Immature natural killer cell (primary cell): Measurements from ENCODE around the gene SREK1IP1. TPM values are rescaled to one million over a fixed set of nuclear protein-coding genes. Genes with fewer than 3 reads are reported as not detected.

Source experiments
- DNase-seq, 3 donors: peaks; one replicate each; pipeline ENCODE4 v3.0.0; 2022; ENCODE audit warnings: mixed read lengths in 1 of 3
- H3K27ac Mint-ChIP-seq, 6 donors: one replicate each; pipeline ENCODE4 v1.8.0; 2020; ENCODE audit warnings: mixed read lengths in 6 of 6, mild to moderate bottlenecking in 5 of 6, inconsistent platforms in 4 of 6, moderate library complexity in 3 of 6
- H3K27me3 Mint-ChIP-seq, 3 donors: one replicate each; pipeline ENCODE4 v1.8.0; 2020 to 2021; ENCODE audit warnings: low read depth in 3 of 3, mild to moderate bottlenecking in 3 of 3, mixed read lengths in 3 of 3, moderate library complexity in 3 of 3, inconsistent platforms in 1 of 3
- H3K36me3 Mint-ChIP-seq, 3 donors: one replicate each; pipeline ENCODE4 v1.8.0; 2020; ENCODE audit warnings: mixed read lengths in 3 of 3, inconsistent platforms in 2 of 3, mild to moderate bottlenecking in 2 of 3
- H3K4me1 Mint-ChIP-seq, 2 donors: one replicate each; pipeline ENCODE4 v1.8.0; 2020; ENCODE audit warnings: inconsistent platforms in 2 of 2, mild to moderate bottlenecking in 2 of 2, mixed read lengths in 2 of 2, moderate library complexity in 1 of 2
- H3K4me3 Mint-ChIP-seq, 5 donors: one replicate each; pipeline ENCODE4 v1.8.0; 2020; ENCODE audit warnings: mild to moderate bottlenecking in 5 of 5, mixed read lengths in 5 of 5, inconsistent platforms in 3 of 5, moderate library complexity in 3 of 5
- H3K9me3 Mint-ChIP-seq, 6 donors: one replicate each; pipeline ENCODE4 v1.8.0; 2020; ENCODE audit warnings: mild to moderate bottlenecking in 6 of 6, mixed read lengths in 6 of 6, inconsistent platforms in 4 of 6, moderate library complexity in 3 of 6
- polyA plus RNA-seq, 3 donors: library from polyadenylated mRNA; unstranded; fragments of 300-500 nt; fragmentation: Illumina TruSeq; gene quantifications; one replicate each; pipeline ENCODE4 v1.2.3, GENCODE V29; 2021

SREK1IP1 gene
- polyA plus RNA-seq, 3 donors from 2014 or later, result 16.6 to 42.4 (median 26.4) TPM

GRCh38 chr5:64786372-64786771, 17.9 kb upstream of the SREK1IP1 start:
- H3K27me3 Mint-ChIP-seq, result no peaks in the 10 kb centered on the region
- no peaks in the 10 kb centered on the region for H3K4me1 Mint-ChIP-seq
- H3K27ac Mint-ChIP-seq, result no peak overlapping the region
- H3K4me3 Mint-ChIP-seq, result no peak overlapping the region
- H3K36me3 Mint-ChIP-seq, result peaks cover 3 to 18% (median 12%) of the 10 kb centered on the region in 3 donors
- H3K9me3 Mint-ChIP-seq, result no peaks in the 10 kb centered on the region
- no peak for DNase-seq

- Mint-ChIP-seq H3K27ac (no peak overlapping the region), H3K4me3 (no peak overlapping the region), H3K9me3 (no peaks in the 10 kb centered on the region), H3K27me3 (no peaks in the 10 kb centered on the region), H3K36me3 (peaks cover 3 to 15% (median 13%) of the 10 kb centered on the region in 3 donors), H3K4me1 (peaks cover 4 to 7% of the 10 kb centered on the region in 2 donors)
- DNase-seq, result peak; percentile 50 to 65 (median 60)
Measured at GRCh38 chr5:64784451-64785025, 16.0 kb upstream of the SREK1IP1 start.

GRCh38 chr5:64775291-64775690, 6.8 kb upstream of the SREK1IP1 start:
- H3K4me3 Mint-ChIP-seq, result no peak overlapping the region
- H3K4me1 Mint-ChIP-seq, result peaks cover 10 to 33% of the 10 kb centered on the region in 2 donors

GRCh38 chr5:64773533-64773932, 5.0 kb upstream of the SREK1IP1 start:
- Mint-ChIP-seq H3K36me3 (peaks cover 0 to 10% (median 10%) of the 10 kb centered on the region in 3 donors), H3K4me1 (peaks cover 24 to 39% of the 10 kb centered on the region in 2 donors), H3K4me3 (no peak overlapping the region), H3K27ac (no peak overlapping the region), H3K9me3 (no peaks in the 10 kb centered on the region), H3K27me3 (peaks cover 0 to 4% (median 1%) of the 10 kb centered on the region in 3 donors)
- no peak for DNase-seq

More at GRCh38 chr5:64775291-64775690, 6.8 kb upstream of the SREK1IP1 start:
- DNase-seq, result no peak
- Mint-ChIP-seq H3K27me3 (no peaks in the 10 kb centered on the region), H3K27ac (no peak overlapping the region), H3K9me3 (no peaks in the 10 kb centered on the region), H3K36me3 (peaks cover 8 to 18% (median 10%) of the 10 kb centered on the region in 3 donors)

GRCh38 chr5:64771736-64772135, 3.2 kb upstream of the SREK1IP1 start:
- Mint-ChIP-seq H3K9me3 (no peaks in the 10 kb centered on the region), H3K27ac (no peak overlapping the region), H3K4me3 (no peak overlapping the region), H3K36me3 (peaks cover 0 to 10% (median 10%) of the 10 kb centered on the region in 3 donors), H3K27me3 (peaks cover 0 to 6% (median 3%) of the 10 kb centered on the region in 3 donors), H3K4me1 (peaks cover 37 to 57% of the 10 kb centered on the region in 2 donors)
- DNase-seq, result no peak

GRCh38 chr5:64769855-64770254, 1.4 kb upstream of the SREK1IP1 start:
- DNase-seq, result no peak
- H3K4me3 Mint-ChIP-seq, result peak overlapping the region; percentile 99 to 100 (median 99)
- H3K9me3 Mint-ChIP-seq, result no peaks in the 10 kb centered on the region
- H3K27me3 Mint-ChIP-seq, result peaks cover 0 to 6% (median 3%) of the 10 kb centered on the region in 3 donors
- H3K4me1 Mint-ChIP-seq, result peaks cover 51 to 75% of the 10 kb centered on the region in 2 donors
- H3K27ac Mint-ChIP-seq, result peak overlapping the region in 3 of 6 donors; percentile 95 to 99 (median 98)
- H3K36me3 Mint-ChIP-seq, result no peaks in the 10 kb centered on the region

- no peaks in the 10 kb centered on the region for H3K9me3 Mint-ChIP-seq
- H3K27me3 Mint-ChIP-seq, result peaks cover 0 to 6% (median 3%) of the 10 kb centered on the region in 3 donors
- H3K36me3 Mint-ChIP-seq, result peaks cover 0 to 3% (median 0%) of the 10 kb centered on the region in 3 donors
- H3K4me3 Mint-ChIP-seq, result peak overlapping the region; percentile 99 to 100 (median 99)
- peaks cover 53 to 74% of the 10 kb centered on the region in 2 donors for H3K4me1 Mint-ChIP-seq
- peak in 1 of 3 donors; percentile 2 for DNase-seq
- peak overlapping the region; percentile 95 to 99 (median 96) for H3K27ac Mint-ChIP-seq
Measured at GRCh38 chr5:64767959-64768357, 533 bp downstream of the SREK1IP1 start.

GRCh38 chr5:64766941-64767340, 1.6 kb downstream of the SREK1IP1 start:
- peaks cover 0 to 3% (median 0%) of the 10 kb centered on the region in 3 donors for H3K36me3 Mint-ChIP-seq
- H3K4me3 Mint-ChIP-seq, result peak overlapping the region; percentile 14 to 100 (median 99)
- no peaks in the 10 kb centered on the region for H3K9me3 Mint-ChIP-seq
- peak overlapping the region in 3 of 6 donors; percentile 14 to 50 (median 25) for H3K27ac Mint-ChIP-seq
- H3K27me3 Mint-ChIP-seq, result peaks cover 0 to 6% (median 3%) of the 10 kb centered on the region in 3 donors
- no peak for DNase-seq
- peaks cover 52 to 73% of the 10 kb centered on the region in 2 donors for H3K4me1 Mint-ChIP-seq

GRCh38 chr5:64765804-64766504, 2.5 kb downstream of the SREK1IP1 start:
- no peak for DNase-seq

GRCh38 chr5:64763948-64764503, 4.5 kb downstream of the SREK1IP1 start:
- H3K27me3 Mint-ChIP-seq, result peaks cover 1 to 6% (median 3%) of the 10 kb centered on the region in 3 donors

More at GRCh38 chr5:64765804-64766504, 2.5 kb downstream of the SREK1IP1 start:
- peaks cover 0 to 3% (median 0%) of the 10 kb centered on the region in 3 donors for H3K36me3 Mint-ChIP-seq
- no peaks in the 10 kb centered on the region for H3K9me3 Mint-ChIP-seq
- H3K27ac Mint-ChIP-seq, result peak overlapping the region in 1 of 6 donors; percentile 28
- H3K4me1 Mint-ChIP-seq, result peaks cover 51 to 67% of the 10 kb centered on the region in 2 donors
- H3K4me3 Mint-ChIP-seq, result peak overlapping the region in 2 of 5 donors; percentile 1
- peaks cover 1 to 6% (median 3%) of the 10 kb centered on the region in 3 donors for H3K27me3 Mint-ChIP-seq

GRCh38 chr5:64759960-64760660, 8.4 kb downstream of the SREK1IP1 start:
- Mint-ChIP-seq H3K4me3 (no peak overlapping the region), H3K27ac (no peak overlapping the region), H3K36me3 (peaks cover 0 to 3% (median 0%) of the 10 kb centered on the region in 3 donors), H3K27me3 (peaks cover 0 to 1% (median 0%) of the 10 kb centered on the region in 3 donors), H3K4me1 (peaks cover 14 to 48% of the 10 kb centered on the region in 2 donors), H3K9me3 (no peaks in the 10 kb centered on the region)
- no peak for DNase-seq

More at GRCh38 chr5:64763948-64764503, 4.5 kb downstream of the SREK1IP1 start:
- Mint-ChIP-seq H3K4me3 (no peak overlapping the region), H3K36me3 (peaks cover 0 to 3% (median 0%) of the 10 kb centered on the region in 3 donors), H3K27ac (peak overlapping the region in 1 of 6 donors; percentile 4), H3K4me1 (peaks cover 43 to 68% of the 10 kb centered on the region in 2 donors), H3K9me3 (no peaks in the 10 kb centered on the region)
- DNase-seq, result no peak

GRCh38 chr5:64758901-64759300, 9.6 kb downstream of the SREK1IP1 start:
- H3K27ac Mint-ChIP-seq, result no peak overlapping the region
- no peak for DNase-seq
- peaks cover 12 to 44% of the 10 kb centered on the region in 2 donors for H3K4me1 Mint-ChIP-seq
- H3K4me3 Mint-ChIP-seq, result no peak overlapping the region
- no peaks in the 10 kb centered on the region for H3K36me3 Mint-ChIP-seq
- peaks cover 0 to 1% (median 0%) of the 10 kb centered on the region in 3 donors for H3K27me3 Mint-ChIP-seq
- H3K9me3 Mint-ChIP-seq, result no peaks in the 10 kb centered on the region

- no peaks in the 10 kb centered on the region for H3K9me3 Mint-ChIP-seq
- no peak overlapping the region for H3K4me3 Mint-ChIP-seq
- no peak for DNase-seq
- no peak overlapping the region for H3K27ac Mint-ChIP-seq
- peaks cover 0 to 3% (median 0%) of the 10 kb centered on the region in 3 donors for H3K36me3 Mint-ChIP-seq
- H3K4me1 Mint-ChIP-seq, result peaks cover 3 to 29% of the 10 kb centered on the region in 2 donors
- no peaks in the 10 kb centered on the region for H3K27me3 Mint-ChIP-seq
Measured at GRCh38 chr5:64754066-64754465, 14.4 kb downstream of the SREK1IP1 start.
